22Rv1 (cell line): ENCODE results near the gene ARMC2.

ENCODE experiments used
- H3K27ac ChIP-seq: fragments of 450-650 bp; 2 replicates; pipeline ENCODE4 v1.5.1; 2017
- CTCF ChIP-seq: fragments of 450-650 bp; IDR thresholded peaks from 2 replicates; pipeline ENCODE4 v1.5.1; 2017; ENCODE audit warnings: mild to moderate bottlenecking
- ZFX ChIP-seq: fragments of 450-650 bp; IDR thresholded peaks from 2 replicates; pipeline ENCODE4 v1.6.1; 2017; ENCODE audit warnings: antibody characterized with exemption, borderline replicate concordance

ARMC2 gene

DNA sequence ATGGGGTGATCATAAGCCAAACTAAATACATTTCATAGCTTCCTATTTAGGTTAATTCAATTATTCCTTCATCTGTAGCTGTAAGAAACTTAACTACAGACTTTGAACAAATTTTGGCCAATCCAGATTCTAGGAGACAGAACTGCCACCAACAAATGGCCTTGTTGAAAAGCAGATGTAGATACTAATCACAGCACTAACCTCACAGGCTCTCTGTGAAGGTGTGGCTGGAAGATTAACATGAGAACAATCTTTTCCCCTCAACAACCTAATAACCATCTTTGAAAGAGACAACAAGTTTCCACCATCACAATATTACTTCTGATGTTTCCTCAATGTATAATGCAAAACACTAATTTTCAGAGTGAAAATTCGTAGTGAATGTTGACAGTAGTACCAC lies 158.6 kb downstream of the ARMC2 start:
- TF ChIP-seq ZFX: no peak
- TF ChIP-seq CTCF: no peak
- H3K27ac ChIP-seq: no peak overlapping the region

GRCh38 chr6:109007521-109007920 lies 159.3 kb downstream of the ARMC2 start:
- H3K27ac ChIP-seq: no peak overlapping the region
- TF ChIP-seq CTCF (no peak), ZFX (no peak)

DNA sequence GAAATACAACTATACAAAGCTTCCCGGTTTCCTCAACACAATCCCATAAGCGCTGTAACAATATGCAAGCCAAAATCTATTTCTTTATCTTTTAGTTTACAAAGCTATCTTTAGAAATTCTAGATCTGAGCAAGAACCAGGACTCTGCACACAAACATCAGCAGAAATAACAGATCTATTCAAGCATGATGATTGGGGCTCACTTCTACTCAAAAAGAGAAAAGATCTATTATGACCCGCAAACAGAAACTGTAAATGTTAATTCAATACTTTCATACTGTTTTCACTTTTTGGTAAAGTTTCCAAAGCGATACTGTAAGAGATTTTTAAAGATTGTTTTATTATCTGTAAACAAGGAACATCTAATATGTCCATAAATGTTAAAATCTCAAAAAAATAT lies 159.8 kb downstream of the ARMC2 start:
- no peak overlapping the region for H3K27ac ChIP-seq
- TF ChIP-seq CTCF: no peak
- TF ChIP-seq ZFX: no peak

- peak overlapping the region; percentile 46; the same call in 1 of the 2 replicates for H3K27ac ChIP-seq
- TF ChIP-seq ZFX: no peak
- no peak for TF ChIP-seq CTCF
Observed at GRCh38 chr6:109008537-109009235, 160.5 kb downstream of the ARMC2 start.

GRCh38 chr6:109009236-109009961 lies 161.2 kb downstream of the ARMC2 start:
- H3K27ac ChIP-seq: peak overlapping the region; percentile 46
- TF ChIP-seq CTCF (no peak), ZFX (no peak)

DNA sequence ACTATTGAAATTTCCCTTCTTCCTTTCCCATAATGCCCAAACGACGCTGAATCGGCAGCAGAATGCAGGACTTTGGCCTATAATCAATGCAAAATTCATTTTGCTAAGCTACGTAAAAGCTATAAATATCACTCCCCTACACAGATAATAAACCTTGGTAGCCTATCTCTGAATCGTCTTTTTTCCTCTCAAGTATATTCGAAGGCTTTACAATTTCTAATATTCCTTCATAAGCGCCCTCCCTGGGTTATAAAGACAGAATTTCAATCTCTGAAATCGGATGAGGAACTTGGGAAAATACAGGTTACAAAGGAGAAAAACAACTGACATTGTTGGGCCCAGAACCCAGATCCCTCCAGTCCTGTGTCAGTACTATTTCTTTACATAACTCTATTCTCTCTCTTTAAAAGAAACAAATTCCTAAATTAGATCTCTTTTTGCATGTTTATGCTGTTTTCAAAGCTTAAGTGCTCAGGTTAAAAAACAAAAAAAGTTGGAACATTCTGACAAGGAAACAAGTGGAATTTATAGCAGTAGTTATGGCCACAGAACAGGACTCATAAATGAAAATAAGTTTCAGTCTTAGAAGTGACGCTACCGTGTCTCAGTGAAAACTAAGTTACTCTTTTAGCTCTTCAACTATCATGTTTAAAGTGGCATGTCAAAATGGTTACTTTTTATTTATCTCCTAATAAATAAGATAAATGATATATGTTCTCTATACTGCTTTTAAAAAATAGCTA lies 161.9 kb downstream of the ARMC2 start:
- peak overlapping the region; percentile 46 for H3K27ac ChIP-seq
- no peak for TF ChIP-seq ZFX
- no peak for TF ChIP-seq CTCF

DNA sequence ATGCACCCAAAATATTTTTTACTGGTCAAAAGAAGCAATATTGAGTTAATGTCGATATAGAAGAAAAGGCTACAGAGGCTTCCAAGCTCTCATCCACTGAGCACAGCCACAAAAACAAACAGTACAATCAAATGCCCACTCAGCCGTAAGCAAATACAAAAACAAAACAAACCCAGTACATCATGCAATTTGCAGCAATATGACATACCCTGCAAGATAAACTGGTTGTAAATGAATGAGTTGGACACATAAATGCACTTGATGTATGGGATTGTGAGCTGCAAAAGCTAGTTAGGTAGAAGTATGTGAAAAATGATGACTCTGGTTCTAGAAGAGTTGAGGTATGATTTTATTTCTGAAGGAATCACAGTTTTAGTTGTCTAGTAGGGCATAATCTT lies 162.5 kb downstream of the ARMC2 start:
- TF ChIP-seq CTCF (no peak), ZFX (no peak)

More for the DNA sequence above, 162.5 kb downstream of the ARMC2 start:
- peak overlapping the region; percentile 46 for H3K27ac ChIP-seq
